ENCODE measurements around the gene APBB1. TPM values are rescaled to one million over a fixed set of nuclear protein-coding genes. Genes with fewer than 3 reads are reported as not detected.

Gene APBB1
- total and polyA plus RNA-seq, 9 of the 15 experiments (the other 6 are each of a cell fraction or from before 2014, with no cell fraction given) = 0.04 to 0.73 (median 0.40) TPM

DNA sequence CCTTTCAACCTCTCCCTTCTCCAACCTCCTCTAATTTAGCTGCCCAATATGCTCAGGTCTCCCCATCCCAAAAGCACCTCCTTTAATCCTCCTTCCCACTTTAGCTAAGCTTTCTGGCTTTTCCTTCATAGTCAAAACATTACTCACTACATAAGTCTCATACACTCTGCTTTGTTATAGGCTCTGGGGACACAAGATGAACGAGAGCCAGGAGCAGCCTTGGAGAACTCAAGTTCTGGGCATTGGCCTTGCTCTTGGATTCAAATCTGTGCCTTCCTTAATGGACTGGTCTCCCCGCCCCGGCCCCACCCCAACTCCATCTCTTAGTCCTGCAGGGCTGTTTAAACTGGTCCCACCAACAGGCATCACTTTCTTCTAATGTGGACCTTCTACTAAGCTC is 33.3 kb upstream of the APBB1 start:
- no TSS peak for BruUV-seq (replicated peaks)
- H3K4me1 ChIP-seq (replicated peaks in 1 of 2; ENCODE audit: control insufficient read depth in 2 of 2, insufficient read depth in 2 of 2, low read length in 2 of 2) = no peaks in the 10 kb centered on the region
- H3K27ac ChIP-seq (ENCODE audit: extremely low read depth, low read depth, low read length) = no peak overlapping the region
- DNase-seq (ENCODE audit: extremely low read depth in 1 of 4, low spot score in 3 of 4) (no peak), ATAC-seq (no peak), FAIRE-seq (no peak)
- 12% methylated on average over 3 of the region's 3 CpGs for WGBS (ENCODE audit: insufficient coverage, low coverage, missing lambda C conversion rate)
- CTCF ChIA-PET (ENCODE audit: low intra/inter-chr PET ratio) = interaction anchor here (0.7 kb wide), 1 partner anchor 87 kb away, joined by 3 read pairs; no protein-coding TSS in a partner anchor
- H3K4me3 ChIP-seq = no peak overlapping the region
- no peaks in the 10 kb centered on the region; the same call in 1 of the 2 replicates for H4K20me1 ChIP-seq (replicated peaks; ENCODE audit: control insufficient read depth, insufficient read depth, low read length)
- POLR2A ChIA-PET = interaction anchor here (0.6 to 1.6 kb wide), 3 partner anchors 17 to 98 kb away, joined by 3 read pairs; partner anchors contain the start of gene TRIM3
- no peaks in the 10 kb centered on the region for H3K9me1 ChIP-seq (ENCODE audit: control insufficient read depth, insufficient read depth, low read length)
- H3K9me3 ChIP-seq (replicated peaks; ENCODE audit: control insufficient read depth, insufficient read depth, low read depth, low read length) = no peaks in the 10 kb centered on the region
- intact Hi-C loops (cut with micrococcal nuclease) (no loop called here), in situ Hi-C loops (cut with MboI) (no loop called here)
- H3K9ac ChIP-seq (ENCODE audit: insufficient read depth in 1 of 2, low read depth in 2 of 2, low read length in 2 of 2) = no peak overlapping the region
- H3K36me3 ChIP-seq (ENCODE audit: control insufficient read depth, insufficient read depth, low read length) = no peaks in the 10 kb centered on the region; the same call in 2 of the 3 replicates
- H3K4me2 ChIP-seq (ENCODE audit: insufficient read depth, low read length) = no peak overlapping the region
- H3K27me3 ChIP-seq (ENCODE audit: control insufficient read depth in 2 of 2, insufficient read depth in 2 of 2, low read length in 2 of 2) = no peaks in the 10 kb centered on the region
- no peaks in the 10 kb centered on the region for H3K79me2 ChIP-seq (ENCODE audit: control insufficient read depth, insufficient read depth, low read length)
- TF ChIP-seq ZFP30 (CRISPR knock-in tag; IDR thresholded peaks at IDR 0.05; ENCODE audit: borderline replicate concordance) = no peak
- H2AFZ ChIP-seq (ENCODE audit: low read depth, low read length) = no peak overlapping the region

DNA sequence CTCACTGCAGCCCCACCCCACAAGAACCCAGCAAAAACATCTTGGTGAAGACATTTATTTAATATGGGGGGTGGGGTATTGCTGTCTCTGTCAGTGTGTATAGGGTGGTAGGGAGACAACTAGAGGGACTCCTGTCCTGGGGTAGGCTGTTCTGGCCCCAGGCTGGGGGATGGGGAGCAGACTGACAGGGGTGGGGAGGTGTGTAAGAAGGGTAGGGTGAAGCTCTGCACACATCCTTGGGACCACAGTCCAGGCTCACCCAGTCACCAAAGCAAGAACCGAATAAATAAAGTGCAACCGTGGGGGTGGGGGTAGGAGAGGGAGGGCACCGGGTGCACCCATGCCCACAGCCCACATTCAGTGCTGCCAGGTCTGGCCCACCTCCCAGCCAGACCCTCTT is 29.7 kb upstream of the APBB1 start:
- no peak for TF ChIP-seq MYBL2 (IDR thresholded peaks at IDR 0.05; ENCODE audit: low read depth)
- TF ChIP-seq MYBL2 (CRISPR knock-in tag; IDR thresholded peaks at IDR 0.05; ENCODE audit: borderline replicate concordance) = no peak
- no peak for TF ChIP-seq ATF7 (IDR thresholded peaks at IDR 0.05)
- TF ChIP-seq, protein P1, sequence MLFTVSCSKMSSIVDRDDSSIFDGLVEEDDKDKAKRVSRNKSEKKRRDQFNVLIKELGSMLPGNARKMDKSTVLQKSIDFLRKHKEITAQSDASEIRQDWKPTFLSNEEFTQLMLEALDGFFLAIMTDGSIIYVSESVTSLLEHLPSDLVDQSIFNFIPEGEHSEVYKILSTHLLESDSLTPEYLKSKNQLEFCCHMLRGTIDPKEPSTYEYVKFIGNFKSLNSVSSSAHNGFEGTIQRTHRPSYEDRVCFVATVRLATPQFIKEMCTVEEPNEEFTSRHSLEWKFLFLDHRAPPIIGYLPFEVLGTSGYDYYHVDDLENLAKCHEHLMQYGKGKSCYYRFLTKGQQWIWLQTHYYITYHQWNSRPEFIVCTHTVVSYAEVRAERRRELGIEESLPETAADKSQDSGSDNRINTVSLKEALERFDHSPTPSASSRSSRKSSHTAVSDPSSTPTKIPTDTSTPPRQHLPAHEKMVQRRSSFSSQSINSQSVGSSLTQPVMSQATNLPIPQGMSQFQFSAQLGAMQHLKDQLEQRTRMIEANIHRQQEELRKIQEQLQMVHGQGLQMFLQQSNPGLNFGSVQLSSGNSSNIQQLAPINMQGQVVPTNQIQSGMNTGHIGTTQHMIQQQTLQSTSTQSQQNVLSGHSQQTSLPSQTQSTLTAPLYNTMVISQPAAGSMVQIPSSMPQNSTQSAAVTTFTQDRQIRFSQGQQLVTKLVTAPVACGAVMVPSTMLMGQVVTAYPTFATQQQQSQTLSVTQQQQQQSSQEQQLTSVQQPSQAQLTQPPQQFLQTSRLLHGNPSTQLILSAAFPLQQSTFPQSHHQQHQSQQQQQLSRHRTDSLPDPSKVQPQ (CRISPR knock-in tag; IDR thresholded peaks at IDR 0.05; ENCODE audit: borderline replicate concordance) = no peak
- no peak for TF ChIP-seq DDX20 (tag; IDR thresholded peaks at IDR 0.05; ENCODE audit: low read depth)
- TF ChIP-seq NCOA4 (IDR thresholded peaks at IDR 0.05; ENCODE audit: partially characterized antibody) = no peak
- TF ChIP-seq DACH1 (IDR thresholded peaks at IDR 0.05; ENCODE audit: partially characterized antibody) = no peak
- TF ChIP-seq, protein P2, sequence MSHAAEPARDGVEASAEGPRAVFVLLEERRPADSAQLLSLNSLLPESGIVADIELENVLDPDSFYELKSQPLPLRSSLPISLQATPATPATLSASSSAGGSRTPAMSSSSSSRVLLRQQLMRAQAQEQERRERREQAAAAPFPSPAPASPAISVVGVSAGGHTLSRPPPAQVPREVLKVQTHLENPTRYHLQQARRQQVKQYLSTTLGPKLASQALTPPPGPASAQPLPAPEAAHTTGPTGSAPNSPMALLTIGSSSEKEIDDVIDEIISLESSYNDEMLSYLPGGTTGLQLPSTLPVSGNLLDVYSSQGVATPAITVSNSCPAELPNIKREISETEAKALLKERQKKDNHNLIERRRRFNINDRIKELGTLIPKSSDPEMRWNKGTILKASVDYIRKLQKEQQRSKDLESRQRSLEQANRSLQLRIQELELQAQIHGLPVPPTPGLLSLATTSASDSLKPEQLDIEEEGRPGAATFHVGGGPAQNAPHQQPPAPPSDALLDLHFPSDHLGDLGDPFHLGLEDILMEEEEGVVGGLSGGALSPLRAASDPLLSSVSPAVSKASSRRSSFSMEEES (CRISPR knock-in tag; IDR thresholded peaks at IDR 0.05) = no peak
- H3K9ac ChIP-seq (ENCODE audit: insufficient read depth in 1 of 2, low read depth in 2 of 2, low read length in 2 of 2) = no peak overlapping the region
- 0% methylated on average over 3 of the region's 3 CpGs for WGBS (ENCODE audit: insufficient coverage, low coverage, missing lambda C conversion rate)
- ChIA-PET CTCF (ENCODE audit: low intra/inter-chr PET ratio) (no interaction called here), POLR2A (interaction anchor here (0.6 to 1.5 kb wide), 6 partner anchors 11 to 213 kb away, joined by 3 to 7 read pairs (median 4); no protein-coding TSS in a partner anchor)
- no peaks in the 10 kb centered on the region for H3K4me1 ChIP-seq (replicated peaks in 1 of 2; ENCODE audit: control insufficient read depth in 2 of 2, insufficient read depth in 2 of 2, low read length in 2 of 2)
- H3K27ac ChIP-seq (ENCODE audit: extremely low read depth, low read depth, low read length) = no peak overlapping the region
- H4K20me1 ChIP-seq (replicated peaks; ENCODE audit: control insufficient read depth, insufficient read depth, low read length) = no peaks in the 10 kb centered on the region; the same call in 1 of the 2 replicates
- no peaks in the 10 kb centered on the region; the same call in 2 of the 3 replicates for H3K36me3 ChIP-seq (ENCODE audit: control insufficient read depth, insufficient read depth, low read length)
- no peaks in the 10 kb centered on the region for H3K79me2 ChIP-seq (ENCODE audit: control insufficient read depth, insufficient read depth, low read length)
- H3K4me3 ChIP-seq = no peak overlapping the region
- no TSS peak for BruUV-seq (replicated peaks)
- H3K4me2 ChIP-seq (ENCODE audit: insufficient read depth, low read length) = no peak overlapping the region
- H2AFZ ChIP-seq (ENCODE audit: low read depth, low read length) = no peak overlapping the region
- FAIRE-seq (no peak), ATAC-seq (no peak), DNase-seq (ENCODE audit: extremely low read depth in 1 of 4, low spot score in 3 of 4) (no peak)
- intact Hi-C loops (cut with micrococcal nuclease) = no loop called here
- 0 out of 5 replicates have a peak, but pooled peaks cover 0 to 2% of the 10 kb centered on the region in 2 experiments for H3K27me3 ChIP-seq (ENCODE audit: control insufficient read depth in 2 of 2, insufficient read depth in 2 of 2, low read length in 2 of 2)
- no peaks in the 10 kb centered on the region for H3K9me1 ChIP-seq (ENCODE audit: control insufficient read depth, insufficient read depth, low read length)
- in situ Hi-C loops (cut with MboI) = no loop called here
- no peaks in the 10 kb centered on the region for H3K9me3 ChIP-seq (replicated peaks; ENCODE audit: control insufficient read depth, insufficient read depth, low read depth, low read length)

Data from K562 (cell line).